HG02870 (cell line): ENCODE measurements around the gene ZBTB44.
"Not testable (repeated sequence)": the region's sequence is repeated elsewhere in the genome, so short reads cannot be mapped to it uniquely, and the experiment has no call there.

Experiments
- ATAC-seq: cut with Tn5 transposase; IDR thresholded peaks from one replicate; pipeline ENCODE4 v1.9.1; 2021; ENCODE audit warnings: mild to moderate bottlenecking, moderate library complexity; ENCODE audit not compliant: unreplicated experiment

ZBTB44 gene, protein sequence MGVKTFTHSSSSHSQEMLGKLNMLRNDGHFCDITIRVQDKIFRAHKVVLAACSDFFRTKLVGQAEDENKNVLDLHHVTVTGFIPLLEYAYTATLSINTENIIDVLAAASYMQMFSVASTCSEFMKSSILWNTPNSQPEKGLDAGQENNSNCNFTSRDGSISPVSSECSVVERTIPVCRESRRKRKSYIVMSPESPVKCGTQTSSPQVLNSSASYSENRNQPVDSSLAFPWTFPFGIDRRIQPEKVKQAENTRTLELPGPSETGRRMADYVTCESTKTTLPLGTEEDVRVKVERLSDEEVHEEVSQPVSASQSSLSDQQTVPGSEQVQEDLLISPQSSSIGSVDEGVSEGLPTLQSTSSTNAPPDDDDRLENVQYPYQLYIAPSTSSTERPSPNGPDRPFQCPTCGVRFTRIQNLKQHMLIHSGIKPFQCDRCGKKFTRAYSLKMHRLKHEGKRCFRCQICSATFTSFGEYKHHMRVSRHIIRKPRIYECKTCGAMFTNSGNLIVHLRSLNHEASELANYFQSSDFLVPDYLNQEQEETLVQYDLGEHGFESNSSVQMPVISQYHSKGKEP

DNA sequence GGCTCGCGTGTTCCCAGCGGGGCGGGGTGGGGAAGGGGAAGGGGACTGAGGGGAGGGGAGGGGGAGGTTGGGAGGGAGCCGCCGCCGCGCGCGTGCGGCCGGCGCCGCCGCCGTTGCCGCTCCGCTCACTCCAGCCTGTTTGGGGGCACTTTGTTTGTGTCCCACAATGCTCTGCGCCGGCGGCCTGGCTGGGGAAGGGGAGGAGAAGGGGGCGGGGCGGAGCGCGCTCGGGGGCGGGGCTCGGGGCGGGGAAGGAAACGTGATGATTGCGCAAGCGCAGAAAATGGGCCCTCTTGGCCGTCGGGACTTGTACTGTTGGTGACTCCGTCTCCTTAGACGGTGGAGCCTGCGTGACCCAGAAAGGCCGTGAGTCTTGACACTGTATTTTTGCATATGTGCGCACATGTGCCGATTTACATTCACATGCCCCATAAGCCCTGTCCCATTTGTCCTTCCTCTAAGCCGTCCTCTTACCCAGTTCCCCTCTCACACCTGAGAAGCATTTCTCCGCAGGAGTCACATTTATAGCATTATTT lies at the start of gene ZBTB44:
Gene ZBTB44, minus strand, starts transcription at position 168 of the 536 bp plus-strand sequence. CDS start 53,044 bp downstream, outside the sequence.
- ATAC-seq: peak; percentile 54

DNA sequence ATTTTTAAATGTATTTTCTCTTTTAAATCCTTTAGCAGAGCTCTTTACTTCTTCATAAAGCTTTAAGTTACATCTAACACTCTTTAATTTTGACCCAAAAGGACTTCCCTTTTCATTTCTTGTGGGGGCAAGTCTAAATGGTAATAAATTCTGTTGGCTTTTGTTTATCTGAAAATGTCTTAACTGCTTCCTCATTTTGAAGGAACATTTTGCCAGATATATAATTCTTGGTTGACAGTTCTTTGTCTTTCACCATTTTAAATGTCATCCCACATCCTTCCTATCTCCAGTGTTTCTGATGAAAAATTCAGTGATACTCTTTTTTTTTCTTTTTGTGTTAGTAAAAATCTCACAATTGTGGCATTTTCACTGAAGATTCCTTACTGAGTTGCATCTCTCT lies 44.7 kb upstream of the ZBTB44 start:
- ATAC-seq: no peak

DNA sequence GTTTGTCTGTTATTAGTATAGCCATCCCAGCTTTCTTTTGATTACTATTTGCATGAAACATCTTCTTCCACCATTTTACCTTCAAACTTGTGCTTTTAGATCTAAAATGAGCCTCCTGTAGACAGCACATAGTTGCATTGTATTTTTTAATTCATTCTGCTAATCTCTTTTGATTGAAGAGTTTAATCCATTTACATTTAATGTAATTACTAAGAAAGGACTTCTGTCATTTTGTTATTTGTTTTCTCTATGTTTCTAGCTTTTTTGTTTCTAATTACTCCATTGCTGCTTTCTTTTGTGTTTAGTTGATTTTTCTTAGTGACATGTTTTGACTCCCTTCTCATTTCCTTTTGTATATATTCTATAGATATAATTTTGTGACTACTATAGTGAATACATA lies 43.7 kb upstream of the ZBTB44 start:
- ATAC-seq: no peak

DNA sequence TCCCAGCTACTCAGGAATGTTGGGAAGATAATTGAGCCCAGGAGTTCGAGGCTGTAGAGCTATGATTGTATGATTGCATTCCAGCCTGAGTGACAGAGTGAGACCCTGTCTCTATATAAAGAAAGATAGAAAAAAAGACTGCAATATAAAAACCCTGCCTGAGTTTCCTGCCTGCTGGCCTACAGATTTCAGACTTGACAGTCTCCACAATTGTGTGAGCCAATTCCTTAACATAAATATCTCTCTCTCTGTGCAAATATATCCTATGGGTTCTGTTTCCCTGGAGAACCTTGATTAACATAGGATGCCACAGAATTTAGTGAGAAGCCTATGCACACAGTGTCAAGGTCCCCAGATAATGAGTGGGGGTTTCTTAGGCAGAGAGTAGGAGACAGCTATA lies 32.5 kb upstream of the ZBTB44 start:
- ATAC-seq: no peak

DNA sequence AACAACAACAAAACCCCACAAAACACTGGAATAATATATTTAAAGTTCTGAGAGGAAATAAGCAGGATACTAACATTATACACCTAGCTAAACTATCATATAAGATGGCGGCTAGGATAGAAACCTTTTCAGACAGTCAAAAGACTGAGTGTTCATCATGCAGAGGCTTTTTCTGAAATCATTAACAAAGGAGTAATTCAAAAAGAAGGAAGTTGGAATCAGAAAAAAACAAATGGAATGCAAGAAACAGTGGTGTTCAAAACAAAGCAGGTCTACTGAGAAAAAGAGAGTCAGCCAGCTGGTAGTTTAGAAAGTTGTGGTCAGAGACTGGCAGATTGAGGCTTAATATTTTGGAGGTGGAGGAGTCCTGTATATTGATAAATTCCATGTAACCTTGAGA lies 30.1 kb upstream of the ZBTB44 start:
- no peak for ATAC-seq

GRCh38 chr11:130340671-130341319 lies 26.1 kb upstream of the ZBTB44 start:
- ATAC-seq: no peak

- ATAC-seq: no peak
Measured at GRCh38 chr11:130338667-130339066, 23.9 kb upstream of the ZBTB44 start.

DNA sequence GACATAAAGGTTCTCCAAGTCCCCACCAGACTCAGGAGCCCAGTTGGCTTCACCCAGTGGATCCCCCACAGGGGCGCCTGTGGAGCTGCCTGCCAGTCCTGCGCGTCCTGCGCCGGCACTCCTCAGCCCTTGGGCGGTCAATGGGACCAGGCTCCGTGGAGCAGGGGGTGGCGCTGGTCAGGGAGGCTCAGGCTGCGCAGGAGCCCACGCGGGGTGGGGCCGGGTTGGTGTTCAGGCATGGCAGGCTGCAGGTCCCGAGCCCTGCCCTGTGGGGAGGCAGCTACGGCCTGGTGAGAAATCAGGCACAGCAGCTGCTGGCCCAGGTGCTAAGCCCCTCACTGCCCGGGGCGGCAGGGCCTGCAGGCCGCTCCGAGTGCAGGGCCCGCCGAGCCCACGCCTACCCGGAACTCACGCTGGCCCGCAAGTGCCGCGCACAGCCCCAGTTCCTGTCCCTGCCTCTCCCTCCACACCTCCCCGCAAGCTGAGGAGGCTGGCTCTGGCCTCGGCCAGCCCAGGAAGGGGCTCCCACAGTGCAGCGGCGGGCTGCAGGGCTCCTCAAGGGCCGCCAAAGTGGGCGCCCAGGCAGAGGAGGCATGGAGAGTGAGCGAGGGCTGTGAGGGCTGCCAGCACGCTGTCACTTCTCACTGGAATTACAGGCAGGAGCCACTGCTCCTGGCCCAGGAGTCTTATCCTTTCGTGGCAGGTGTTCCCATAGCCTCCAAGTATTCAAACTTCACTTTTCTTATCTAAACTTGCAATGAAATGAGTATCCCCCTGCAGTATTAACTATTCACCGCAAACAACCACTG lies 22.8 kb upstream of the ZBTB44 start:
- no peak for ATAC-seq

- not testable (repeated sequence) for ATAC-seq
Measured at GRCh38 chr11:130331397-130331796, 16.7 kb upstream of the ZBTB44 start.

DNA sequence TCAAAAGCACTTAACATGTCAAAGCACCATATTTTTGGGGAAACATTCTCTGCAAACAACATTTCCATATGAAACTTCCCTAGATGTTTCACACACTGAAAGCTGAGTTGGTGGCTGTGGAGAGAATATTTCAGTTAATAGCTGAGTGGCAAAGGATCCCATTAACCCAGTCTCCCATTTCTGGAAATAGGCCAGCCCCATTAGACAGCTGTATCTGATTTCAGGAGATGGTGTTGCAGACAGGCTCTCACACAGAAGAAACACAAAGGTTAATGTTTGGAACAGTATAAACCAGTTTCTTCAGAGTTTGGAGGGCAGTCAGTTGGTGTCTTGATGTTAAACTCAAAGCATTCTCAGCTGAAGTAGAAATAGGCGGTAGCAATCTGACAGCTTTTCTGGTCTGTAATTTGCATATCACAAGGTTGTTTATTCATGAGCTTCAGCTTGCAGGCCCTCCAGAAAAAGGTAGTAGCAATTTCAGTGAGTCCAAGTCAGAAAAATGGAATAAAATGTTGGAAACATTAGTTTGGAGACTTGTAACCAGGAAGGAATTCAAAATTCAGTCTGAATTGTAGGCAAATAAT lies 15.5 kb upstream of the ZBTB44 start:
- no peak for ATAC-seq

GRCh38 chr11:130328420-130328819 lies 13.7 kb upstream of the ZBTB44 start:
- ATAC-seq: no peak

- no peak for ATAC-seq
Measured at GRCh38 chr11:130327716-130328115, 13.0 kb upstream of the ZBTB44 start.

GRCh38 chr11:130325691-130326090 lies 11.0 kb upstream of the ZBTB44 start:
- ATAC-seq: no peak

- no peak for ATAC-seq
Measured at GRCh38 chr11:130323452-130324450, 9.0 kb upstream of the ZBTB44 start.

DNA sequence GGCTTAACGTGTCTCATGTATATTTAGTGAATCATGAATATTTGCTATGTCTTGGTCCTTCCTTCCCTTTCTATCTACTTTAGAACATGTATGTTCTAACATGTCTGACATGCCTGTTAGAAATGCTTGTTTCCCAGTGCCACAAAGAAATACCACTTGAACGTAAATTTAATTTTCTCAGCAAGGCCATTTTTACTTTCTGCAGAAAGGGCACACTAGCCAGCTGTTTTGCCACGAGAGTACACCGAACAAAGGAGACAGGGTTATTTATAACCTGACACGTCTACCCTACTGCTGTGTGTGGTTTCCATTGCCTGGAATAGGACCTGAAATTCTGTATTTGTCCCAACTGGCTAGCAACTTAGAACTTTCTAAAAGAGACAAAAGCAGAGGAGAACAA lies 7.4 kb upstream of the ZBTB44 start:
- ATAC-seq: no peak

GRCh38 chr11:130318031-130318673 lies 3.4 kb upstream of the ZBTB44 start:
- ATAC-seq: no peak

GRCh38 chr11:130315354-130315970 lies 745 bp upstream of the ZBTB44 start:
- peak; percentile 42 for ATAC-seq

DNA sequence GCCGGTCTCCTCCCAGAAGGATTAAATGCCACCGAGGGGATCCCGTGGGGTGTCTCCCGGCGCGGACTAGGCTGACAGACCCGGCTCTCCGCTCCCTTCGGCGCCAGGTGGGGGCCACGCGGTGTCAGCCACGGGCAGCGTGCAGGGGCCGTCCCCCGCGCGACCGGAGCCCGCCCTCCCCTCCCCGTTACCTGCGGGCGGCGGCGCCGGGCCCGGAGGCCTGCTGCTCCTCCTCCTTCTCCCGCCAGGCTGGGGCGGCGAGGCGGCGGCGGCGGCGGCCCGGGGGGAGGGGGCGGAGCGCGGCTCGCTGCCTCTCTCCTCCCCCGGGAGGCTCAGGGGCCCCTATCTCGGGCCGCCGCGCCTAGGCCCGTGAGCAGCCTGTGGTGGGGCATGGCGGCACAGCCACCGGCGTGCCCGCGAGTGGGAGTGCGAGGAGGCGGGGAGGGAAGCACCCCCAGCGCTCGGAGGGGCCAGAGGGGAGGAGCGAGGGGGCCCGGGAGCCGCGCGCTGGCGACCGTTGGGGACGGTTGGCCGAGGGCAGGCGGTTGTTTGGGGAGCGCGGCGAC lies 450 bp downstream of the ZBTB44 start:
- ATAC-seq: peak; percentile 46
